CD14-positive monocyte (primary cell): ENCODE data around the gene DHTKD1. TPM values are rescaled to one million over a fixed set of nuclear protein-coding genes. Genes with fewer than 3 reads are reported as not detected.

Experiments
- DNase-seq, 3 donors: peaks; one replicate each; pipeline ENCODE4 v3.0.0-alpha.2; 2011 to 2022
- H2AFZ ChIP-seq: 2 replicates; pipeline ENCODE4 v1.6.0; 2012; ENCODE audit warnings: mild to moderate bottlenecking, low read depth, low read length, inconsistent platforms; ENCODE audit not compliant: insufficient read depth, poor library complexity, severe bottlenecking
- H3K27ac ChIP-seq, 2 donors: 1 replicate in 1 of 2; 2 replicates in 1 of 2; pipeline ENCODE4 v1.5.1; 2012 to 2013; ENCODE audit warnings: low read length in 2 of 2, control low read depth in 1 of 2, inconsistent platforms in 1 of 2, low read depth in 1 of 2, mild to moderate bottlenecking in 1 of 2
- H3K27me3 ChIP-seq, 2 donors: one replicate each; pipeline versions ENCODE4 v1.6.0 to v1.6.1; 2011 to 2013; ENCODE audit warnings: low read length in 2 of 2; ENCODE audit not compliant: control insufficient read depth in 2 of 2, insufficient read depth in 2 of 2
- H3K36me3 ChIP-seq, 2 donors: replicated peaks in 1 of 2; 1 replicate in 1 of 2; 2 replicates in 1 of 2; pipeline versions ENCODE4 v1.5.1 to v1.6.1; 2012 to 2013; ENCODE audit warnings: low read length in 2 of 2, control low read depth in 1 of 2, inconsistent platforms in 1 of 2, mild to moderate bottlenecking in 1 of 2; ENCODE audit not compliant: insufficient read depth in 2 of 2, control insufficient read depth in 1 of 2
- H3K4me1 ChIP-seq, 2 donors: 1 replicate in 1 of 2; 2 replicates in 1 of 2; pipeline versions ENCODE4 v1.5.1 to v1.6.1; 2012 to 2013; ENCODE audit warnings: low read length in 2 of 2, control low read depth in 1 of 2, inconsistent platforms in 1 of 2, mild to moderate bottlenecking in 1 of 2, moderate library complexity in 1 of 2; ENCODE audit not compliant: insufficient read depth in 2 of 2, control insufficient read depth in 1 of 2
- H3K4me2 ChIP-seq: replicated peaks from 2 replicates; pipeline ENCODE3; 2012; ENCODE audit warnings: low read length, moderate library complexity, mild to moderate bottlenecking; ENCODE audit not compliant: poor library complexity, severe bottlenecking; ENCODE audit errors: extremely low read depth
- H3K4me3 ChIP-seq, 3 experiments: fragments of 200-600 bp in 1 of 3; sonication (generic) in 1 of 3; replicated peaks in 1 of 3; 1 replicate in 2 of 3; 2 replicates in 1 of 3; pipeline ENCODE4 v1.5.1; 2011 to 2013; ENCODE audit warnings: low read length in 3 of 3, mild to moderate bottlenecking in 3 of 3, control low read depth in 2 of 3, low read depth in 2 of 3, inconsistent platforms in 1 of 3, moderate library complexity in 1 of 3
- H3K79me2 ChIP-seq: 2 replicates; pipeline ENCODE4 v1.6.0; 2012; ENCODE audit warnings: mild to moderate bottlenecking, control low read depth, inconsistent platforms, low read length, moderate library complexity; ENCODE audit not compliant: insufficient read depth
- H3K9ac ChIP-seq: 2 replicates; pipeline ENCODE4 v1.6.0; 2017; ENCODE audit warnings: low read length, mild to moderate bottlenecking; ENCODE audit not compliant: insufficient read depth, poor library complexity, severe bottlenecking
- H3K9me3 ChIP-seq, 2 donors: replicated peaks in 1 of 2; 1 replicate in 1 of 2; 2 replicates in 1 of 2; pipeline versions ENCODE4 v1.5.1 to v1.6.1; 2012 to 2013; ENCODE audit warnings: low read length in 2 of 2, control low read depth in 1 of 2; ENCODE audit not compliant: control insufficient read depth in 1 of 2, insufficient read depth in 1 of 2
- H4K20me1 ChIP-seq: 2 replicates; pipeline ENCODE4 v1.6.0; 2012; ENCODE audit warnings: mild to moderate bottlenecking, low read length, control low read depth, moderate library complexity; ENCODE audit not compliant: insufficient read depth
- H3K27ac Mint-ChIP-seq, 7 donors: one replicate each; pipeline ENCODE4 v1.8.0; 2020; ENCODE audit warnings: mild to moderate bottlenecking in 7 of 7, mixed read lengths in 7 of 7, moderate library complexity in 6 of 7, inconsistent platforms in 2 of 7
- H3K27me3 Mint-ChIP-seq, 3 donors: one replicate each; pipeline ENCODE4 v1.8.0; 2021 to 2022; ENCODE audit warnings: low read depth in 3 of 3, mild to moderate bottlenecking in 3 of 3, mixed read lengths in 3 of 3, moderate library complexity in 3 of 3, inconsistent platforms in 1 of 3
- H3K36me3 Mint-ChIP-seq, 2 donors: one replicate each; pipeline ENCODE4 v1.8.0; 2020; ENCODE audit warnings: mixed read lengths in 2 of 2, inconsistent platforms in 1 of 2, mild to moderate bottlenecking in 1 of 2
- H3K4me1 Mint-ChIP-seq: one replicate; pipeline ENCODE4 v1.8.0; 2020; ENCODE audit warnings: mild to moderate bottlenecking, mixed read lengths
- H3K4me3 Mint-ChIP-seq, 2 donors: one replicate each; pipeline ENCODE4 v1.8.0; 2020; ENCODE audit warnings: mild to moderate bottlenecking in 2 of 2, mixed read lengths in 2 of 2, moderate library complexity in 1 of 2
- H3K9me3 Mint-ChIP-seq, 7 donors: one replicate each; pipeline ENCODE4 v1.8.0; 2020 to 2022; ENCODE audit warnings: mixed read lengths in 7 of 7, mild to moderate bottlenecking in 6 of 7, moderate library complexity in 6 of 7, inconsistent platforms in 2 of 7
- CTCF ChIP-seq: fragments of 200-600 bp; IDR thresholded peaks from one replicate; pipeline ENCODE4 v1.8.0; 2022; ENCODE audit warnings: antibody characterized with exemption, mild to moderate bottlenecking
- WGBS: methylation state at CpG from one replicate; pipeline ENCODE4 v1.1.5; 2013; ENCODE audit warnings: missing lambda C conversion rate; ENCODE audit not compliant: insufficient coverage; 5-methylcytosine and 5-hydroxymethylcytosine counted together
- intact Hi-C, 2 donors: fragments of 100-400 bp; cut with micrococcal nuclease; formaldehyde crosslinking; loops; one replicate each; pipeline versions ENCODE4 v1.15.0 to v1.15.1; 2023
- polyA plus RNA-seq, 3 donors: library from polyadenylated mRNA; depleted of rRNA in 1 of 3; unstranded in 2 of 3; stranded (reverse) in 1 of 3; fragments of 300-500 nt in 2 of 3; fragments of >200 nt in 1 of 3; fragmentation: Illumina TruSeq in 2 of 3; gene quantifications; 1 replicate in 2 of 3; 2 replicates in 1 of 3; pipeline ENCODE4 v1.2.3, GENCODE V29; 2012 to 2021

Gene DHTKD1
- polyA plus RNA-seq, 3 donors, result 7.0 to 12.1 (median 11.2) TPM

DNA sequence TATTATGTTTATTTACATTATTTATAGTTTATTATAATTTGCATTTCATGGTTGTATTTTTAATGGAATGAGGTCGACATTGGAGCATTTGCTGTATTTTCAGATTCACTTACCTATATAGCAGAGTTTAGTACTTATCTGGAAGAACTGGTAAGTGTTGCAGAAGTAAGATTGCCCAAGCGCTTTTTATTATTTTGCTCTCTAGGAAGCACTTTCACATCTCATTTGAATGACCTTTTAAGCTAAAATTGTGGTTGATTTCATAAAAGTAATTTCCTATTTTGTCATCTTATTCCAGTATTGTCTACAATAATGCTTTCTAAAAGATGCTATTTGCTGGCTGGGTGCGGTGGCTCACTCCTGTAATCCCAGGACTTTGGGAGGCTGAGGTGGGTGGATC is 89.4 kb downstream of the DHTKD1 start:
- Histone ChIP-seq H4K20me1 (peaks cover 77% of the 10 kb centered on the region), H3K4me1 (peaks cover 18 to 22% of the 10 kb centered on the region in 2 donors), H3K4me3 (no peak overlapping the region), H3K27ac (no peak overlapping the region), H3K79me2 (no peaks in the 10 kb centered on the region), H3K9me3 (peaks cover 0 to 11% of the 10 kb centered on the region in 2 donors), H2AFZ (no peak overlapping the region), H3K27me3 (peaks cover 71 to 84% of the 10 kb centered on the region in 2 donors), H3K4me2 (no peak overlapping the region), H3K9ac (no peak overlapping the region), H3K36me3 (peaks cover 0 to 9% of the 10 kb centered on the region in 2 donors)
- peaks cover 2 to 11% (median 8%) of the 10 kb centered on the region in 7 donors for H3K9me3 Mint-ChIP-seq
- H3K36me3 Mint-ChIP-seq, result peaks cover 49 to 52% of the 10 kb centered on the region in 2 donors
- WGBS, result no CpG with 5 or more reads among the region's 3 CpGs
- H3K4me1 Mint-ChIP-seq, result peaks cover 16% of the 10 kb centered on the region
- TF ChIP-seq CTCF, result no peak
- peak overlapping the region in 1 of 2 donors; percentile 55 for H3K4me3 Mint-ChIP-seq
- H3K27me3 Mint-ChIP-seq, result peaks cover 85 to 89% (median 88%) of the 10 kb centered on the region in 3 donors
- H3K27ac Mint-ChIP-seq, result peak overlapping the region in 3 of 7 donors; percentile 5 to 76 (median 68)
- peak; percentile 49 to 92 (median 55) for DNase-seq
- intact Hi-C loops, result no loop called here

DNA sequence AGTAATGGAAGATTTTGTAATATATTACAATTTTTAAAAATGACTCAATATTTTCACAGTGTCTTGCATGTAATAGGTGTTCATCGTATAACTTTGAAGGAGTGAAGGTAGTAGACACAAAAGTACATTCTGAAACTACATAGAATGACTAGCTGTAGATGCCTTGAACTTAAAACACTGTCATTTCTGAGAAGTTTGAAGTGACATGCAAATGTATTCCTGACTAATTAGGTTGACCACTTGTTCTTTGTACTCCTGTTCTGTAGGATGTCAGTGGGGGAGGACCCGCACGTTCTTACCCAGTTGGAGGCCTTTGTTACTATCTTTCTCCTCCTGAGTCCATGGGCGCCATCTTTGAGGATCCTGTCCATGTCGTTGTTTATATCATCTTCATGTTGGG is 91.9 kb downstream of the DHTKD1 start:
- H3K27ac ChIP-seq, result no peak overlapping the region
- no peak overlapping the region for H2AFZ ChIP-seq
- Mint-ChIP-seq H3K9me3 (peaks cover 2 to 11% (median 8%) of the 10 kb centered on the region in 7 donors), H3K4me1 (peaks cover 16% of the 10 kb centered on the region), H3K36me3 (peaks cover 49% of the 10 kb centered on the region in 2 donors), H3K27me3 (peaks cover 74 to 80% (median 80%) of the 10 kb centered on the region in 3 donors), H3K27ac (no peak overlapping the region), H3K4me3 (peak overlapping the region in 1 of 2 donors; percentile 73)
- no peak overlapping the region for H3K9ac ChIP-seq
- WGBS, result no CpG with 5 or more reads among the region's 5 CpGs
- H3K4me3 ChIP-seq, result no peak overlapping the region
- intact Hi-C loops, result no loop called here
- H3K79me2 ChIP-seq, result no peaks in the 10 kb centered on the region
- peaks cover 0 to 7% of the 10 kb centered on the region in 2 donors for H3K9me3 ChIP-seq
- peaks cover 72% of the 10 kb centered on the region for H4K20me1 ChIP-seq
- H3K4me2 ChIP-seq, result no peak overlapping the region
- H3K27me3 ChIP-seq, result peaks cover 61 to 81% of the 10 kb centered on the region in 2 donors
- peaks cover 0 to 19% of the 10 kb centered on the region in 2 donors for H3K36me3 ChIP-seq
- peaks cover 18 to 22% of the 10 kb centered on the region in 2 donors for H3K4me1 ChIP-seq
- no peak for DNase-seq
- TF ChIP-seq CTCF, result no peak
